Ascending aorta (tissue), 2 donors: Measurements from ENCODE around the gene CCDC196. TPM values are rescaled to one million over a fixed set of nuclear protein-coding genes. Genes with fewer than 3 reads are reported as not detected.

Experiments
- DNase-seq, 2 donors: peaks; one replicate each; pipeline ENCODE4 v3.0.0-alpha.2; 2019; ENCODE audit warnings: low spot score in 2 of 2
- H3K27ac ChIP-seq, 2 donors: fragments of 200-600 bp; sonication (generic); one replicate each; pipeline ENCODE4 v1.5.1; 2016 to 2017; ENCODE audit warnings: mild to moderate bottlenecking in 1 of 2
- H3K27me3 ChIP-seq: fragments of 200-600 bp; sonication (generic); one replicate; pipeline ENCODE4 v1.5.1; 2017
- H3K36me3 ChIP-seq, 2 donors: fragments of 200-600 bp; sonication (generic); one replicate each; pipeline ENCODE4 v1.5.1; 2016
- H3K4me1 ChIP-seq, 2 donors: fragments of 200-600 bp; sonication (generic); one replicate each; pipeline ENCODE4 v1.5.1; 2016 to 2017; ENCODE audit warnings: mild to moderate bottlenecking in 1 of 2
- H3K4me3 ChIP-seq, 2 donors: fragments of 200-600 bp; sonication (generic); one replicate each; pipeline ENCODE4 v1.5.1; 2016 to 2017; ENCODE audit warnings: mild to moderate bottlenecking in 1 of 2
- H3K9me3 ChIP-seq, 2 donors: fragments of 200-600 bp; sonication (generic); one replicate each; pipeline ENCODE4 v1.5.1; 2016
- CTCF ChIP-seq, 3 experiments: fragments of 200-600 bp in 2 of 3; fragments of 450-650 bp in 1 of 3; sonication (generic) in 2 of 3; IDR thresholded peaks; one replicate each; pipeline ENCODE4 v1.5.1; 2016 to 2019; ENCODE audit warnings: antibody characterized with exemption in 3 of 3, mild to moderate bottlenecking in 1 of 3, moderate library complexity in 1 of 3
- intact Hi-C: fragments of 100-400 bp; cut with DNase I; formaldehyde crosslinking; loops from one replicate; pipeline ENCODE4 v1.15.1; 2023
- total RNA-seq: library from RNA; depleted of rRNA; stranded (reverse); fragments of >200 nt; gene quantifications from one replicate; pipeline ENCODE4 v1.1.0, GENCODE V29; 2016

Gene CCDC196
- total RNA-seq, 1 donor from 2014 or later, result not detected

- Histone ChIP-seq H3K27ac (no peak overlapping the region), H3K9me3 (peaks cover 0 to 14% of the 10 kb centered on the region in 2 donors), H3K4me3 (no peak overlapping the region), H3K4me1 (no peaks in the 10 kb centered on the region), H3K27me3 (no peaks in the 10 kb centered on the region), H3K36me3 (no peaks in the 10 kb centered on the region)
- intact Hi-C loops, result no loop called here
- DNase-seq, result no peak
- TF ChIP-seq CTCF (IDR thresholded peaks at IDR 0.05), result no peak
Measured at GRCh38 chr14:66472251-66472650, 13.9 kb upstream of the CCDC196 start.

- DNase-seq, result no peak
- H3K9me3 ChIP-seq, result peaks cover 0 to 14% of the 10 kb centered on the region in 2 donors
- H3K4me3 ChIP-seq, result no peak overlapping the region
- H3K4me1 ChIP-seq, result no peaks in the 10 kb centered on the region
- no peaks in the 10 kb centered on the region for H3K36me3 ChIP-seq
- no peak for TF ChIP-seq CTCF (IDR thresholded peaks at IDR 0.05)
- intact Hi-C loops, result no loop called here
- H3K27me3 ChIP-seq, result no peaks in the 10 kb centered on the region
- no peak overlapping the region for H3K27ac ChIP-seq
Measured at GRCh38 chr14:66473223-66473622, 12.9 kb upstream of the CCDC196 start.

- no peak overlapping the region for H3K27ac ChIP-seq
- no peaks in the 10 kb centered on the region for H3K9me3 ChIP-seq
- no peak overlapping the region for H3K4me3 ChIP-seq
- H3K36me3 ChIP-seq, result no peaks in the 10 kb centered on the region
- TF ChIP-seq CTCF (IDR thresholded peaks at IDR 0.05), result no peak
- no peaks in the 10 kb centered on the region for H3K4me1 ChIP-seq
- no peak for DNase-seq
- no peaks in the 10 kb centered on the region for H3K27me3 ChIP-seq
- intact Hi-C loops, result no loop called here
Measured at GRCh38 chr14:66476964-66477363, 9.2 kb upstream of the CCDC196 start.

GRCh38 chr14:66477567-66477966 lies 8.6 kb upstream of the CCDC196 start:
- TF ChIP-seq CTCF (IDR thresholded peaks at IDR 0.05), result no peak
- no peak for DNase-seq
- Histone ChIP-seq H3K9me3 (no peaks in the 10 kb centered on the region), H3K27me3 (no peaks in the 10 kb centered on the region), H3K36me3 (no peaks in the 10 kb centered on the region), H3K4me1 (no peaks in the 10 kb centered on the region), H3K4me3 (no peak overlapping the region), H3K27ac (no peak overlapping the region)
- intact Hi-C loops, result no loop called here

- Histone ChIP-seq H3K36me3 (no peaks in the 10 kb centered on the region), H3K4me1 (no peaks in the 10 kb centered on the region), H3K27ac (no peak overlapping the region), H3K27me3 (no peaks in the 10 kb centered on the region), H3K4me3 (no peak overlapping the region), H3K9me3 (no peaks in the 10 kb centered on the region)
- TF ChIP-seq CTCF (IDR thresholded peaks at IDR 0.05), result no peak
- DNase-seq, result no peak
- intact Hi-C loops, result no loop called here
Measured at GRCh38 chr14:66482873-66483272, 3.3 kb upstream of the CCDC196 start.

- Histone ChIP-seq H3K27ac (no peak overlapping the region), H3K4me3 (no peak overlapping the region), H3K36me3 (no peaks in the 10 kb centered on the region), H3K4me1 (no peaks in the 10 kb centered on the region), H3K9me3 (no peaks in the 10 kb centered on the region), H3K27me3 (no peaks in the 10 kb centered on the region)
- DNase-seq, result no peak
- TF ChIP-seq CTCF (IDR thresholded peaks at IDR 0.05), result no peak
- intact Hi-C loops, result no loop called here
Measured at GRCh38 chr14:66483322-66483721, 2.8 kb upstream of the CCDC196 start.
